ENCODE data around the gene CCDC6.

- TF ChIP-seq CTCF (IDR thresholded peaks at IDR 0.05; ENCODE audit: insufficient read depth, low read length, poor library complexity, severe bottlenecking): no peak
- no peak for TF ChIP-seq EZH2phosphoT487 (conservative IDR thresholded peaks at IDR 0.05; ENCODE audit: low read length)
These were observed 43.3 kb upstream of the CCDC6 start for GRCh38 chr10:59949608-59950007.
